Kidney capillary endothelial cell (primary cell): Measurements from ENCODE around the gene RAP1GAP2.
"Not testable (repeated sequence)": the region's sequence is repeated elsewhere in the genome, so short reads cannot be mapped to it uniquely, and the experiment has no call there.

Experiments
- DNase-seq: peaks from one replicate; pipeline ENCODE4 v3.0.0-alpha.2; 2018; ENCODE audit warnings: low spot score

Gene RAP1GAP2

GRCh38 chr17:2796164-2797125 lies at the start of gene RAP1GAP2:
RAP1GAP2 (plus strand) TSS chr17:2796438; CDS start chr17:2796528, 90 bp downstream.
- no peak for DNase-seq

DNA sequence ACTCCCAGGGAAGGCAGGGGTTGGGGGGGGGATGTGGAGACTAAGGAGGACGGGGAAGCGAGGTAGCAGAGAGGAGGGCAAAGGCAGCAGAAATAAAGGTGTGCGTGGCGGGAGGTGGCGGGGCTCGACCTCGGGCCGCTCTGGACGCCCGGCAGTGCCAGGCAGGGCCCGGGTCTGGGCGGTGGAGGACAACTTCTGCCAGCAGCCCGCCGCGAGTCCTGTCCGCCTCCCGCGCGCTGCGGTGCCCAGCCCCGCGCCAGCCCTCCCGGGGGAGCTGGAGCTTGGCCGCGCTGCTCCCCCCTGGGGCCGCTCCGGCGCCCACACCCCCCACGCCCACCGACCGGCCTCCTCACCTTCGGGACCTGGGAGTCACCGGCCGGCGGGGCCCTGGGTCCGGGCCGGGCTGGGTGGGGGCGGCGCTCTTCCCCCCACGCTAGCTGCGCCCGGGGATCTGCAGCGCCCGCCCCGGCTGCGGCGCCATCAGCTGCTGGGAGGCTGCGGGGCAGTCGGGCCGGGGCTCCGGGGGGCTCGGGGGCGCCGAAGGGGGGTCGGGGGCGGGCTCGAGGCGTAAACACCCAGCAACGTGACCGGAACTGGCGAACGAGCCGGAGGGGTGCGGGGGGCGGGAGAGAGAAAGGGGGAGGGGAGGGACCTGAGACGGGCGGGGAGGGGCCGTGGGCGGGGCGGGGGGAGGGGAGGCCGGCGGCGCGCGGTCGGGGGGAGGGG lies 47.0 kb upstream of the RAP1GAP2 start, which contains the start of gene CCDC92B:
Gene CCDC92B (minus strand): TSS at position 595 of the 726 bp plus-strand sequence. CDS start 14,507 bp downstream, outside the sequence.
- DNase-seq: no peak

DNA sequence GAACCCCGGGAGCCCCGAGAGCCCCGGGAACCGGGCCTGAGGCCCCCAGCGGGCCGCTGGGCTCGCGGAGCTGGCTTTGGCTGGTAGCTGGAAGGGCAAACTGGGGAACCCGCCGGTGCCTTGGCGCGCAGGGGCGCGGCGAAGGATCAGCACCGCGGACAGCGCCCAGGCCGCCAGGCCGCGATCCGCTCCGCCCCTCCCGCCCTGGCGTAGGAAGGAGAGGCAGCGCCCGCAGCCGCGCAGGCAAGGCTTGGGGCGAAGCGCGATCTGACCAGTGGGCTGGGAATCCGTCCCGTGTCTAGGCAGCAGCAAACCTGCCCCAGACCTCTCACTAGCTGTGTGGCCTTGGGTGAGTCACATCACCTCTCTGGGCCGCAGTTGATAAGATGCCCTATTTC lies 46.5 kb upstream of the RAP1GAP2 start:
- peak; percentile 60 for DNase-seq

- no peak for DNase-seq
Measured at GRCh38 chr17:2750721-2751120, 45.5 kb upstream of the RAP1GAP2 start.

DNA sequence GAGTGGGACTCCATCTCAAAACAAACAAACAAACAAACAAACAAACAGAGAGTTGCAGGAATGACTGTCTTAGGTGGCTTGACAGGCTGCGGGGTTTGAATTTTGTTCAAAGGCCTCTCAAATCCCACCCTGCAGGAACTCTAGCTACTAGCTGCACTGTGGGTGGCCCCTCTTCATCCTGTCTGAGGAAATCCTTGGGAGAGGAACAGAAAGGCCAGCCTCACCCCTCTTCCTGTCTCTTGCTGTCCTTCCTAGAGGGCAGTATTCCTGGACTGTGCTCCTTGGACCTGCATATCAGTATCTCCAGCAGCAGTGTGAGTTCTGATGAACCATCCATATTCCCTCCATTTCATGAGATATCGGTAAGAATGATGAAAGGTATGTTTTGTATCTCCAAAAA lies 44.7 kb upstream of the RAP1GAP2 start:
- no peak for DNase-seq

- DNase-seq: no peak
Measured at GRCh38 chr17:2755891-2756724, 40.1 kb upstream of the RAP1GAP2 start.

DNA sequence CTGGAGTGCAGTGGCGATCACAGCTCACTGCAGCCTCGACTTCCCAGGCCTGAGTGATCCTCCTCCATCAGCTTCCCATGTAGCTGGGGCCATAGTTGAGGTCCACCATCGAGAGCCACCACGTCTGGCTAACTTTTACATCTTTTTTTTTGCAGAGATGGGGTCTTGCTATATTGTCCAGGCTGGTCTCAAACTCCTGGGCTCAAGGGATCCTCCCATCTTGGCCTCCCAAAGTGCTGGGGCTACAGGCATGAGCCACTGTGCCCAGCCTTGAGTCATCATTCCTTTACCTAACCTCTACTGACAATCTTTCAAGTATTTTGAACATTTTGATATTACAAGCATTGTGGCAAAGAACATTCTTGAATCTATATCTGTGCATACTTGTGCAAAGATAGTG lies 37.4 kb upstream of the RAP1GAP2 start:
- DNase-seq: no peak

GRCh38 chr17:2770129-2770528 lies 26.1 kb upstream of the RAP1GAP2 start:
- DNase-seq: no peak

- DNase-seq: no peak
Measured at GRCh38 chr17:2775206-2775605, 21.0 kb upstream of the RAP1GAP2 start.

DNA sequence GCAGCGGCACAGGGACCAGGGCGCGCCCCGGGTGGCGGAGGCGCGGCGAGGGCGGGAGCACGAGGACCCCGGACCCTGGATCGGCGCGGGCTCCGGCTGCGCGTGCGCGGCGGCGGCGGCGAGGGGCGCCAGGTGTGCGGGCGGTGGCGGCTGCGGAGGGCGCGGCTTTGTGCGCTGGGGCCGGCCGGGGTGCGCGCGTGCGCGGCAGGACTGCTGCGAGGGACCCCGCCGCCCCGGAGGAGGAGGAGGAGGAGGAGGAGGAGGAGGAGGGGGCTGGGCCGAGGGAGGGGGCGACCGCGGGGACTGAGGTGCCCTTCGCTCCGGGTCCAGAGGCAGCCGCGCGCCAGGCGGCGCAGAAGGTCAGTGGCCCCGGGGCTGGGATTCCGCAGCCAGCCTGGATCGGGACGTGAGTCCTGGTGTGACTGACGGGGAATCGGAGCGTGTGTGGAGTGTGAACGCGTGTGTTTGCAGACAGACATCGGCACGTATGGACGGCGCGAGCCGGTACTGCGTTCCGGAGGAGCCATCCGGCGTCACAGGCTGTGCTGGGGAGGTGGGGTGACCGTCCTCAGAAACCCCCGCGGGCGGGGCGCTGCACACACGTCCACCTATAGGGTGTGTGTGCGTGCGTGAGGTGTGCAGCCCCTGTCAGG lies 19.5 kb upstream of the RAP1GAP2 start:
- DNase-seq: no peak

GRCh38 chr17:2777242-2777867 lies 18.9 kb upstream of the RAP1GAP2 start:
- DNase-seq: no peak

DNA sequence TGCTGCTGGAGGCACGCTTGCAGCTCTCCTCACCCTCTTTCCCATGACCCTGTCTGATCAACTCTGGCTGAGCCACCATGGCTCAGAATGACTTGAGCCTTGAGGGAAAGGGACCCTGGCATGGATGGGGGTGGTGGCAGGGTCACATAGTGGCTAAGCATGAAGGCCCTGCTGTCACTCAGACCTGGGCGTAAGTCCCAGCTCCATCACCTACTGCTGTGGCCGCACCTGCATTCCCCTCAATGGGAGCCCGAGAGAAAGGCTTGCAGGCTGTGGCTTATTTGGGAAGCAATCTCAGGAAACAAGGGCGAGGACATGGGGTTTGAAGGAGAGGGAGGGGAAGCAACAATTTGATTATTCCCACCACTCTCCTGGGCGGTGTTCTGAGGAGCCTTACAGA lies 17.7 kb upstream of the RAP1GAP2 start:
- no peak for DNase-seq

DNA sequence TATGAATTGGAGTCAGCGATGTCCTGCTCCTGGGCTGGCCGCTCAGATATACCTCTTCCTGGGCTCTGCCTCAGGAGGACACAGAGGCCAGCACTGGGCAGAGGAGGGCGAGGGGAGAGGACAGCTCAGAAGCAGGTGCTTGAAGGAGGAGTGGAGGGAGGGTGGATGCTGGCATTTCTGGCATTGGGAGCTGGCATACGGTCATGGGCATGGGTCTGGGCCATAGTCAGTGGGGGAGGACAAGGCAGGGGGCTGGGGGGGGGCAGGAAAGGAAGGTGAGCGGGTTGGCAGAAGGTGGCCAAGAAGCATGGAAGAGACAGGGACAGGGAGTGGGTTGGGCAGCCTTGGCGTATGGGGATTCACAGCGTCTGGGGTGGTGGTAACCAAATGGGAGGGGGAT lies 16.7 kb upstream of the RAP1GAP2 start:
- DNase-seq: no peak

- no peak for DNase-seq
Measured at GRCh38 chr17:2780256-2780655, 16.0 kb upstream of the RAP1GAP2 start.

DNA sequence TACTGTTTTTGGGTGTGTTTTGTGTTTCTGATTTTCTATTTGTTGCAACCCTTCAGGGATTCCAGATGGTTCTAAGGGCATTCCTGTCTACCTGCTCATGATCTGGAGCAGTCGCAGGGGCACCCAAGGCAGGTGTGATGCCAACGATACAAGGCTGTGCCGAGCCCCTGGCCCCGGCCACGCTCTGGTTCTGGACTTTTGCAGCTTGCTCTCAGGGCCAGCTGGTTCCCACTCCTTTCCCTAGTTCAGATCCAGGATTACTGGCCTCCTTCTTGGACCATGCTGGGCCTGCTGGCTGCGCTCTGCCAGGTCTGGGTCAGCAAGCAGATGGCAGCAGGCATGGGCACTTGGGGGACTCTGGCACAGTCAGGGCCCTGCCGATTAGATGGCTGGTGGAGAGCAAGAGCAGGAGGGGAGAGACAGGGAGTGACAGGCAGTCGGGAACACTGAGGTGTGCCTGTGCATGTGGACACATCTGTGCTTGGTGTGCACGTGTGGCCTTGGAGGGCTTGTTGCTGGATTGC lies 15.2 kb upstream of the RAP1GAP2 start:
- no peak for DNase-seq

DNA sequence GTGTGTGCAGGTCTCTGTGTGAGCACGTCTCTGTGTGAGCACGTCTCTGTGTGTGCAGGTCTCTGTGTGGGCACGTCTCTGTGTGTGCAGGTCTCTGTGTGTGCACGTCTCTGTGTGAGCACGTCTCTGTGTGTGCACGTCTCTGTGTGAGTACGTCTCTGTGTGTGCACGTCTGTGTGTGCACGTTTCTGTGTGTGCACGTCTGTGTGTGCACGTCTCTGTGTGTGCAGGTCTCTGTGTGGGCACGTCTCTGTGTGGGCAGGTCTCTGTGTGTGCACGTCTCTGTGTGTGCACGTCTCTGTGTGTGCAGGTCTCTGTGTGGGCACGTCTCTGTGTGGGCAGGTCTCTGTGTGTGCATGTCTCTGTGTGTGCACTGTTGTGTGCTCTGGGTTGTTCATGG lies 14.6 kb upstream of the RAP1GAP2 start:
- DNase-seq: not testable (repeated sequence)

DNA sequence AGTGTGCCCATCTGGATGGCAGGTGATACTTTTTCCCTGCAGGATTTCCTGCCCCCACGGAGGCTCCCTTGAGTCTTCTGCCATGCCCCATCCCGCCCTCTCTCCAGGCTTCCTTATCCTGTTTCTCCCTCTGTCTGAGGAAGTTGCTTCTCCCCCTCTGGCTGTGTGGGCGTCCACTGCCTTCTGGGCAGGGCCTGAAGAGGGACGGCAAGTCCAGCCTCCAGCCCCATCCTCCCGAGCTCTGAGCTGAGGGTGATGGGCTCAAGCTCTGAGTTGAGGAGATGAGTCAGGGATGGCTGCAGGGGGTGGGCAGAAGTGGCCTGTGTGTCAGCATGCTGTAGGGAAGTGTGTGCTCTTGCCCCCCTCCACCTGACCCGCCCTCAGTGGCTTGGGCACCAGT lies 14.2 kb upstream of the RAP1GAP2 start:
- peak; percentile 21 for DNase-seq

- no peak for DNase-seq
Measured at GRCh38 chr17:2783310-2784030, 12.8 kb upstream of the RAP1GAP2 start.

GRCh38 chr17:2784864-2785263 lies 11.4 kb upstream of the RAP1GAP2 start:
- DNase-seq: no peak

DNA sequence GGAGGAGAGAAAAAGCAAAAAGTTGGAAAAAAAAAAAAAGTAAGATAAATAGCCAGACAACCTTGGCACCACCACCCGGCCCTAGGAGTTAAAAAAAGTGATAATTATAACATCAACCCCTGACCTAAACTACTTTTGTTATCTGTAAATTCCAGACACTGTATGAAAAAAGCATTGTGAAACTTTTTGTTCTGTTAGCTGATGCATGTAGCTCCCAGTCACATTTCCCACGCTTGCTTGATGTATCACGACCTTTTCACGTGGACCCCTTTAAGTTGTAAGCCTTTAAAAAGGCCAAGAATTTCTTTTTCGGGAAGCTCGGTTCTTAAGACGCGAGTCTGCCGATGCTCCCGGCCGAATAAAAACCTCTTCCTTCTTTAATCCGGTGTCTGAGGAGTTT lies 10.9 kb upstream of the RAP1GAP2 start:
- DNase-seq: not testable (repeated sequence)
